ENCODE measurements around the gene IL4I1.

- TF ChIP-seq CTCF (conservative IDR thresholded peaks at IDR 0.05; ENCODE audit: low read depth, low read length) (no peak), EZH2 (IDR thresholded peaks at IDR 0.05; ENCODE audit: borderline replicate concordance, low read depth, low read length, poor library complexity, severe bottlenecking) (no peak)
These were observed at the start of gene IL4I1 for GRCh38 chr19:49896863-49897621.

Data from A673 (cell line).